ENCODE measurements around the gene UNC119. TPM values are rescaled to one million over a fixed set of nuclear protein-coding genes. Genes with fewer than 3 reads are reported as not detected.

Gene UNC119
- total RNA-seq, 1 donor from 2014 or later = 59.1 TPM

- no peaks in the 10 kb centered on the region for H3K9me3 Mint-ChIP-seq
Observed at GRCh38 chr17:28518132-28518531, 34.3 kb downstream of the UNC119 start.

GRCh38 chr17:28515518-28515917 lies 36.9 kb downstream of the UNC119 start:
- Mint-ChIP-seq H3K27me3 (ENCODE audit: low read depth) (peaks cover 34% of the 10 kb centered on the region), H3K4me3 (no peak overlapping the region), H3K36me3 (ENCODE audit: low read depth) (no peaks in the 10 kb centered on the region), H3K27ac (ENCODE audit: unreplicated experiment) (no peak overlapping the region), H3K9me3 (no peaks in the 10 kb centered on the region), H3K4me1 (no peaks in the 10 kb centered on the region)
- no peak for TF ChIP-seq CTCF (conservative IDR thresholded peaks at IDR 0.05)
- no peak for DNase-seq (ENCODE audit: low read depth, low spot score)

More at GRCh38 chr17:28518132-28518531, 34.3 kb downstream of the UNC119 start:
- H3K27me3 Mint-ChIP-seq (ENCODE audit: low read depth) = peaks cover 23% of the 10 kb centered on the region
- no peak overlapping the region for H3K27ac Mint-ChIP-seq (ENCODE audit: unreplicated experiment)
- H3K36me3 Mint-ChIP-seq (ENCODE audit: low read depth) = no peaks in the 10 kb centered on the region
- no peak for TF ChIP-seq CTCF (conservative IDR thresholded peaks at IDR 0.05)
- no peak overlapping the region for H3K4me3 Mint-ChIP-seq
- H3K4me1 Mint-ChIP-seq = no peaks in the 10 kb centered on the region
- DNase-seq (ENCODE audit: low read depth, low spot score) = no peak

GRCh38 chr17:28514561-28515002 lies 37.8 kb downstream of the UNC119 start:
- Mint-ChIP-seq H3K4me3 (no peak overlapping the region), H3K27me3 (ENCODE audit: low read depth) (peaks cover 44% of the 10 kb centered on the region), H3K27ac (ENCODE audit: unreplicated experiment) (no peak overlapping the region), H3K36me3 (ENCODE audit: low read depth) (no peaks in the 10 kb centered on the region), H3K4me1 (no peaks in the 10 kb centered on the region), H3K9me3 (no peaks in the 10 kb centered on the region)
- no peak for DNase-seq (ENCODE audit: low read depth, low spot score)
- no peak for TF ChIP-seq CTCF (conservative IDR thresholded peaks at IDR 0.05)

DNA sequence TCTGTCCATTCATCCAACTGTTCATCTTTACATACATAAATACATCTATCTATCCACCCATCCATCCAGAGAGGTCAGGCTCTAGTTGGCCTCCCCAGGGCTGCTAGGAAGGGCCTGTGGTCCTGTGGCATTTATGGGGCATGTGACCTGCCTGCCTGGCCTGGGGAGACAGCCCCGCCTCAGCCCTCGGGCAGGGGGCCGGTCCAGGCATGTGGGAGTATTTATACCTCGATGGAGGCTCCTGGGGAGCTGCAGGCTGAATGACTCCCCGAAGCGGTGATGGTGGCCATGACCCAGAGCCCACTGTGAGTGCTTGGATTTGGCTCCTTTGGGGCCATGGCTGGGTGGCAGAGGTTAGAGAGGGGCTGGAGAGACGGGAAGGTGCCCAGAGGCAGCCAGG lies 38.9 kb downstream of the UNC119 start:
- no peak for TF ChIP-seq CTCF (conservative IDR thresholded peaks at IDR 0.05)
- DNase-seq (ENCODE audit: low read depth, low spot score) = no peak
- Mint-ChIP-seq H3K36me3 (ENCODE audit: low read depth) (no peaks in the 10 kb centered on the region), H3K4me3 (no peak overlapping the region), H3K27ac (ENCODE audit: unreplicated experiment) (no peak overlapping the region), H3K9me3 (no peaks in the 10 kb centered on the region), H3K27me3 (ENCODE audit: low read depth) (peaks cover 46% of the 10 kb centered on the region), H3K4me1 (no peaks in the 10 kb centered on the region)

DNA sequence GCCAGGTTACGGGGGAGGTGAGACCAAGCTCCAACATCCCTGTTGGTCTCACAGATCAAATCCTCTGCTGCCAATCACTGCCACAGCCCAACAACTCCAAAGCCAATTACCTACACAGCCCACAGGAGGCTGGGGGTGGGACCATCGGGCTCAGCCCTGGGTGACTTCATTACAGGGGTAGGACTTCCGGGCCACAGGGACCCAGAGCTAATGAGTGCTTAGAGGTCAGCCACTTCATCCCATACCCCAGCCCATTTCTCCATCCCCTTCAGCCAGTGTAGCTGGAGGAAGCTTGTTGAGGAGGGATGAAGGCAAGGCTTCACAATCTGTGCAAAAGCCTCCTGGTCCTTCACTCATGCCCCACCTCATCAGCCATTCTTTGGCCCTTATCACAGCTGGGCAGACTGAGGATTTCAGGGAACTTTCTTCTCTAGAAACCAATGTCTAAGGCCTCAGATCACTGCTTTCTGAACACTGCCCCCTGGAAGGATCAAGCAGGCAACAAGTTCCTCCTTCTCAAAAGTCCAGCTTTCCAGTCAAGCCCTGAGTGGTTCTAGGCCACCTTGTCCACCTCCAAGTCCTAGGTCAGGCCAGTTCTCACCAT lies 40.5 kb downstream of the UNC119 start:
- no peaks in the 10 kb centered on the region for H3K36me3 Mint-ChIP-seq (ENCODE audit: low read depth)
- no peaks in the 10 kb centered on the region for H3K4me1 Mint-ChIP-seq
- no peak for DNase-seq (ENCODE audit: low read depth, low spot score)
- no peaks in the 10 kb centered on the region for H3K9me3 Mint-ChIP-seq
- TF ChIP-seq CTCF (conservative IDR thresholded peaks at IDR 0.05) = no peak
- peaks cover 44% of the 10 kb centered on the region for H3K27me3 Mint-ChIP-seq (ENCODE audit: low read depth)
- no peak overlapping the region for H3K4me3 Mint-ChIP-seq
- H3K27ac Mint-ChIP-seq (ENCODE audit: unreplicated experiment) = no peak overlapping the region

Measured in neural crest cell (in vitro differentiated cells).